SKM-1 treated with dmso at 0.1 percent for 144 hours (cell line): ENCODE data around the gene ANO8.

ENCODE experiments used
- DNase-seq: peaks from one replicate; lab custom pipeline; 2025; ENCODE audit not compliant: unreplicated experiment; lab: John Stamatoyannopoulos, UW

Gene ANO8

GRCh38 chr19:17346109-17346671 is 11.5 kb upstream of the ANO8 start:
- DNase-seq = peak; percentile 60

DNA sequence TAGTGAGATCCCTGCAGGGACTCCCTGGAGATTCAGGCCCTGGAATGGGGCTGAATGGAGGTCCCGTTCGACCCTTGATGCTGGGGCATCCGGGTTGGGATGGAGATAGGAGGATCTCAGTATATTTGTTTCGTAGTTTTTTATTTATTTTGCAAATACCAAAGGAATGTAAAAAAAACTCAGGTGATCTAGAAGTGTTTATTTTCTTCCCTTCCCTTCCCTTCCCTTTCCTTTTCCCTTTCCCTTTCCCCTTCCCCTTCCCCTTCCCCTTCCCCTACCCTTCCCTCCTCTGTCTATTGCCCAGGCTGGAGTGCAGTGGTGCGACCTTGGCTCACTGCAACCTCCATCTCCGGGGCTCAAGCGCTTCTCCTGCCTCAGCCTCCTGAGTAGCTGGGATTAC is 7.2 kb upstream of the ANO8 start:
- no peak for DNase-seq

GRCh38 chr19:17341386-17341785 is 6.7 kb upstream of the ANO8 start:
- DNase-seq = no peak

DNA sequence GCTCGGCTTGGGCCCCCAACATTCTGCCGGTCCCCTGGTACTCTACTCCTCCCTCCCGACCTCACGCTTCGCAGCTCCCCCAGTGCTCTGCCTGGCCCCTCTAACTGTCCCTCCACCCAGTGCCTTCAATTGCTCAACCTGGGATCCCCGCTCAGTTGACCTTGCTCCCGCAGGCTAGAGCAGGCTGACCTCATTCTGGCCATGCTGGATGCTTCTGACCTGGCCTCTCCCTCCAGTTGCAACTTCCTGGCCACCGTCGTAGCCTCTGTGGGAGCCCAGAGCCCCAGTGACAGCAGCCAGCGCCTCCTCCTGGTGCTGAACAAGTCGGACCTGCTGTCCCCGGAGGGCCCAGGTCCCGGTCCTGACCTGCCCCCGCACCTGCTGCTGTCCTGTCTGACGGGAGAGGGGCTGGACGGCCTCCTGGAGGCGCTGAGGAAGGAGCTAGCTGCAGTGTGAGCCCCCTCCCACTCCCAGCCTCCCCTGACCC is 6.3 kb upstream of the ANO8 start:
- no peak for DNase-seq

- DNase-seq = no peak
Observed at GRCh38 chr19:17340302-17340870, 5.7 kb upstream of the ANO8 start.

- no peak for DNase-seq
Observed at GRCh38 chr19:17339088-17339741, 4.6 kb upstream of the ANO8 start.

- DNase-seq = no peak
Observed at GRCh38 chr19:17338433-17339078, 3.9 kb upstream of the ANO8 start.

GRCh38 chr19:17337675-17338432 is 3.2 kb upstream of the ANO8 start:
- DNase-seq = no peak

DNA sequence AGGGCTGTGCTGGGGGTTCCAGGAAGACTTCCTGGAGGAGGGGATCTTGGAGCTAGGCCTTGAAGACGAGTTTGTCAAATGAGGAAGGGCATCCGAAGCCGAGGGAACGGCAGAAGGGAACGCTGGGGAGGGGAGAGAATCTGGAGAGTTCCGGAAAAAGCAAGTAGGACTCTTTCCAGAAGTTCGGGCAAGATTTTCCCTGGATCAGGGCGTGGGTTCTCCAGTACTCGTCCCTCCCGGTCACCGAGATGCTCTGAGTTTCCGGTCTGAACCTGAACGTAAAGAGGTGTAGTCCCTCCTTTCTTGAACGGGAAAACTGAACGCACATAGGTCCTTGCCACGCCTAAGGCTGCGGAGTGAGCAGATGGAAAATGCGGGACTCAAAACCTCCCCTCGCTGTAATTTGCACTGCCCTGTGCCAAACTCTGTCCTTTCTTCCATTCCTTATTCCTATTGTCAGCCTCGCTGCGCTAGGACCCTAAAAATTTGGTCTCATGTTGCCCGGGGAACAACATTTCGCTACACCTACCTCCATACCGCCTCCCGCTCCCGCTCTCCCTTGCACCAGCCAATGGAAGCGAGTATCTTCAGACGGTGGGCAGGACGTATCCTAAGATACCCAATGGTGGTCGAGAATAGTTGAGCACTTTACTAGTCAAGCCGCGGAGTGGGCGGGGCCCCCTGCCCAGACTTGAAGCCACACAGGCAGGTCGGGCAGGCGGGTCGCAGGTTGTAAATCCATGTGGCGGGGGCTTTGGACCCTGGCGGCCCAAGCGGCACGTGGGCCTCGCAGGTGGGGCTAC is 2.4 kb upstream of the ANO8 start, which contains the start of gene GTPBP3:
Gene GTPBP3 (plus strand): TSS at position 682 of the 803 bp plus-strand sequence. CDS start 59 bp downstream, at position 741.
- DNase-seq = peak; percentile 99

- DNase-seq = no peak
Observed at GRCh38 chr19:17335575-17335974, 920 bp upstream of the ANO8 start.

DNA sequence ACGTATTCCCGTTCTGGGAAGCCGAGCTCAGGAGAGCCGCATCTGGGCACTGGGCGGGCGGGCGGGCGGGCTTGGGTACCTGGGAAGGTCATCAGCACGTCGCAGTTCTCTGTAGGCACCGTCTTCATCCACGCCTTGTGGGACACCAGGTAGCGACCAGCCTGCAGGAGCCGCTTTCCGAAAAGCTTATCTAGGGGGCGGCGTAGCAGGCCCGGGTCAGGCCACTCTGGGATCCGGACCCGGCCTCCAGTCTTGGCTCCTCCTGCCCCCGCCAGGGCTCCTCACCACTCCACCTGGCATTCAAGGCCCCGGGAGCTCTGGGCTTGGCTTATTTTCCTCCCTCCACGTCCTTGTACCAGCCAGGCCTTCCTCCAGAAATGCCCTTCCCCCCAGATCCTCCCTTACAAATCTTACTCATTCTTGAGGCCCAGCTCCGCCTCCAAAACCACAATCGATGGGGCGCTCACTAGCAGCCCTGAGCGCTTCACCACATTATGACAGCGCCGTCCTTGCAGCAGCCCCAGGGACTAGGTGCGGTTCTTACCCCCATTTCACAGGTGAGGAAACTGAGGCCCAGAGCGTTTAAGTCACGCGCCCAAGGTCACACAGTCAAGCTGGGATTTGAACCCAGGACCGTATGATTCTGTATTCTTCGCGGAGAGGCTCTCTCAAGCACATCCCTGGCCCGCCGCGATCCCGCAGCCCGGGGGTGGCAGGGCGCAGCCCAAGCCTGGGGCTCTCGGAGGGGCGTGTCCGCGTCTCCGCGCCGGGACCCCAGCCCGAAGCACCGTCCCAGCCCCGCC is 843 bp downstream of the ANO8 start:
- peak; percentile 79 for DNase-seq

- DNase-seq = peak; percentile 46
Observed at GRCh38 chr19:17332677-17333581, 1.7 kb downstream of the ANO8 start.

- DNase-seq = no peak
Observed at GRCh38 chr19:17332360-17332676, 2.3 kb downstream of the ANO8 start.

DNA sequence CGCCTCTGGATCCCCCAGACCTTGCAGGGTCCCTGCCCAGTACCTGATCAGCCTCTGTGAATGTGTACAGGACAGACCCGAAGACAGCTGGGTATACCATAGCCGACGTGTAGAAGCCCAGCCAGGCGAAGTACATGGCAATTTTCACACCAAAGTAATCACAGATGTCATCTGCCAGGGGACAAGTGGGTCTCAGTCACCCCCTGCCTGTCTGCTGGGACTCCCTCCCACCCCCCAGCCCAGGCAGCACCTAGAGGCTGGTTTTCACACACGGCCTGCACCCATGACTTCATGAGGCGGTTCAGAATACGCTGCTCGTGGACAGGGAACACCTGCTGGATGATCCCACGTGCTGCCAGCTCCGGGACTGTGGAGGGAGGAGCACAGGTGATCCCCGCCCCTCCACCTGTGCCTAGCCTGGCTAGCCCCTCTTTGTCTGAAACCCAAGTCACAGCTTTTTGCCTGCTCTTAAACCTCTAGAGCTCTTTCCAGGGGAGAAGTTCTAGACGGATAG is 3.6 kb downstream of the ANO8 start:
- DNase-seq = no peak

DNA sequence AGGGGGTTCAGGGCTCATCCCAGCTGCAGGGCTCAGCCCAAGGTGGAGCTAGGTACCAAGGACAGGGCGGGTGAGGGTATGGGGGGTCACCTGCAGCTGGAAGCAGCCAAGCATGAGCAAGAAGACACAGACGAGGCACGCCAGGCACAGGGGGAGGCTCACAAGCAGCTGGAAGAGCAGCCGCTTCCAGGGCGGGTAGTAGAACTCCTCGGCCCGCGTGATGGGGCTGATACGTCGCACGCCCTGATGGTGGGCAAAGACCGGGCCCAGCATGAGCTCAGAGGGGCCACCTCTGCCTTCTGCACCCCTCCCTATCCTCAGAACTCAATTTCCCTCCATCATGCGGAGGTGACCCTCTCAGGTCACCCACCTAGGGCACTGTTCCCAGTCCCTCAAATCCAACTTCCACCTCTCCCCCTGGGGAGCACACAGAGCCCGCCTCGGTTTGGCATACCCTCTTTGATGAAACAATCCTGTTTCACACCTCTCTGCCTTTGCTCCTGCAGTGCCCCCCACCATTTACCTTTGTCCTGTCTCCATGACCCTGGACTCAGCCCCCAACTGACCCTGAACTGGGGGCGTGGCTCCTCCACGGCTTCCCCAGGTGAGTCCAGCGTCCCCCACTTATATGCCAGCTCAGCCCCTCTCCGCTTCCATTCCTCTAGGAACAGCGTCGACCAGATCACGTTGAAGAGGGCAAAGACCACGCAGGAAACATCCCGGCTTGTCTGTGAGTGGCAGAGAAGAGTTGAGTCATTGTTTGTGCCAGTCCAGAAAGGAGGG is 4.2 kb downstream of the ANO8 start:
- DNase-seq = no peak

GRCh38 chr19:17329366-17330261 is 5.0 kb downstream of the ANO8 start:
- no peak for DNase-seq
